Subcutaneous abdominal adipose tissue (tissue), 5 donors: ENCODE data around the gene CACNA1I.
"Not testable (repeated sequence)": the region's sequence is repeated elsewhere in the genome, so short reads cannot be mapped to it uniquely, and the experiment has no call there.

ENCODE experiments used
- H3K27ac ChIP-seq: one replicate; pipeline ENCODE4 v1.7.0; 2013; ENCODE audit warnings: low read depth, mild to moderate bottlenecking, inconsistent platforms, low read length, moderate library complexity
- H3K27me3 ChIP-seq, 5 donors: one replicate each; pipeline ENCODE4 v1.7.0; 2013; ENCODE audit warnings: low read length in 5 of 5, inconsistent platforms in 1 of 5; ENCODE audit not compliant: control insufficient read depth in 5 of 5, insufficient read depth in 4 of 5
- H3K36me3 ChIP-seq, 5 donors: one replicate each; pipeline ENCODE4 v1.7.0; 2013; ENCODE audit warnings: low read length in 5 of 5; ENCODE audit not compliant: control insufficient read depth in 5 of 5, insufficient read depth in 5 of 5
- H3K4me1 ChIP-seq, 5 donors: one replicate each; pipeline ENCODE4 v1.7.0; 2013; ENCODE audit warnings: low read length in 5 of 5, mild to moderate bottlenecking in 3 of 5, moderate library complexity in 1 of 5; ENCODE audit not compliant: control insufficient read depth in 5 of 5, insufficient read depth in 5 of 5
- H3K4me3 ChIP-seq, 5 donors: one replicate each; pipeline ENCODE4 v1.7.0; 2013; ENCODE audit warnings: low read length in 5 of 5, low read depth in 1 of 5
- H3K9ac ChIP-seq, 5 donors: one replicate each; pipeline ENCODE4 v1.7.0; 2013; ENCODE audit warnings: low read length in 5 of 5, mild to moderate bottlenecking in 4 of 5, moderate library complexity in 3 of 5
- H3K9me3 ChIP-seq, 5 donors: one replicate each; pipeline ENCODE4 v1.7.0; 2013; ENCODE audit warnings: low read length in 5 of 5; ENCODE audit not compliant: control insufficient read depth in 5 of 5
- donor health status: healthy.
- donor health status: healthy.
- donor health status: healthy.
- donor health status: healthy.
- donor health status: healthy.

CACNA1I gene

DNA sequence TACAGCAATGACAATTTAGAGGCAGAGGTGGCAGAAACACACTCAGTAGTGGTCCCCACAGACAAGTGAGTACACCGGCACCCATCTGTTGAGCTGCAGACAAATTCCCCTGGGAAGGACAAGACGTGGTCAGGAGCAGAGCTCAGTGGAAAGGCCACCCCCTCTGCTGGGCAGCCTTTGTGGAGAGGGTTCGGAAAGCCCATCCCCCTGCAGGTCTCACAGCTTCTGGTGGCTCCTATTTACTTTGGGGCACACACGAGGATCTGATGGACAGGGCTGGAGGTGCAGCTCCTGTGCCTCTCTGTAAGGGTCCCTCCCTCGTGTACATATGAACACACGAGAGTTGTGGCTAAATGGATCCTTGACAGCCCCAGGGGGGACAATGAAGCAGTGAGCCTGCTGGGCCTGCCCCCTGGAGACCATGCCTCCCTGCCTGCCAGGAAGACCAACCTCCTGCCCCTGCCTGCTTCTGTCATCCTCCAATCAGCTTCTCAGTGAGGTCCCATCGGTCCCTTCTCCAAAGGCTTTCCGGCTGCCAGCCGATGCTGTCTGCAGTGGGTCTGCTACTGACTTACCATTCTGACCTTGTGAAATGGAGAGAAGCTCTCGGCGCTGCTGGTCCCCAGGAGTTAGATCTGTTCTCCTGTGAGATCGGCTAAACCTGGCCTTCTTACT lies 161.5 kb downstream of the CACNA1I start:
- Histone ChIP-seq H3K27me3 (peaks cover 16 to 26% (median 22%) of the 10 kb centered on the region in 5 donors), H3K4me1 (no peaks in the 10 kb centered on the region), H3K9me3 (no peaks in the 10 kb centered on the region)

GRCh38 chr22:39732625-39733024 lies 162.1 kb downstream of the CACNA1I start:
- Histone ChIP-seq H3K27me3 (peaks cover 15 to 26% (median 20%) of the 10 kb centered on the region in 5 donors), H3K36me3 (no peaks in the 10 kb centered on the region), H3K27ac (no peak overlapping the region), H3K9me3 (no peaks in the 10 kb centered on the region), H3K4me3 (no peak overlapping the region), H3K4me1 (no peaks in the 10 kb centered on the region), H3K9ac (no peak overlapping the region)

More for the DNA sequence above, 161.5 kb downstream of the CACNA1I start:
- Histone ChIP-seq H3K27ac (no peak overlapping the region), H3K9ac (no peak overlapping the region), H3K4me3 (no peak overlapping the region), H3K36me3 (no peaks in the 10 kb centered on the region)

DNA sequence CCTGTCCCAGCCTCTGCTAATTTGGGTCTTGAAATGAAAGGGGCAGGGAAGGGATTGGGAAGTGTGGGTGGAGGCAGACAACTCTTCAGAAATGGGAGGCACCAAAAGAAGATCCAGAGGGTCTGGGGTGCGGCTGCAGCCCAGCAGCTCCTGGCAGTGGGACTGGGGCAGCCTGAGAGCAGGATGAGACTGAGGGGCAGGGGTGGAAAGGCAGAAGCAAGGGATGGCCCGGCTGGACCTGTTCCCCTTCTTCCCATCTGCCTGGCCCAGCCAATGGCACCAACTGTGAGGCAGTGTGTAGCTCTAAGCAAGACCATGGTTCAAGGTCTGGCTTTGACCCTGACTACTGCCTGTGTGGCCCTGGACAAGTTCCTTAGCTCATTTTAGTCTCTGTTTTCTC lies 162.6 kb downstream of the CACNA1I start:
- no peak overlapping the region for H3K27ac ChIP-seq
- H3K4me1 ChIP-seq: no peaks in the 10 kb centered on the region
- no peak overlapping the region for H3K9ac ChIP-seq
- H3K9me3 ChIP-seq: no peaks in the 10 kb centered on the region
- H3K4me3 ChIP-seq: no peak overlapping the region
- peaks cover 14 to 26% (median 20%) of the 10 kb centered on the region in 5 donors for H3K27me3 ChIP-seq
- no peaks in the 10 kb centered on the region for H3K36me3 ChIP-seq

GRCh38 chr22:39734046-39734445 lies 163.5 kb downstream of the CACNA1I start:
- H3K27me3 ChIP-seq: peaks cover 12 to 21% (median 20%) of the 10 kb centered on the region in 5 donors
- H3K4me3 ChIP-seq, H3K36me3 ChIP-seq, H3K9ac ChIP-seq, H3K4me1 ChIP-seq, H3K9me3 ChIP-seq, H3K27ac ChIP-seq: not testable (repeated sequence)

DNA sequence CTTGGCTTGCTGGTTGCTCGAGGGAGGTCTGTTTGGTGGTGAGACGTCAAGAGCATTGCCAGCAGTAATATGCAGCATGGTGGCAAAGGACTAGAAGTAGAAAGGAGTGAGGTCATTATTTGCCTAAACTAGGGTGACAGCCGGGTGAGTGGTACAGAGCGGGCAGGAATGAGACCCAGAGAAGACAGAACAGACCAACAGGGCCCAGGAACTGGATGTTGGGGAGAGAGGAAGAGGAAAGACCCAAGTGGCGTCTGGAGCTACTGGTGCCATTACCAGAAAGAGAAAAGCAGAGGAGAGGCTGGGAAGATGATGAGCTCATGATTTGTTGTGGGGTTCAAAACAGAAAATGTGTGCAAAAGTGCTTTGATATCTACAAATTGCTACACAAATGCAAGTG lies 164.3 kb downstream of the CACNA1I start:
- peaks cover 6 to 21% (median 20%) of the 10 kb centered on the region in 5 donors for H3K27me3 ChIP-seq
- H3K9ac ChIP-seq: no peak overlapping the region
- H3K4me3 ChIP-seq: no peak overlapping the region
- no peak overlapping the region for H3K27ac ChIP-seq
- no peaks in the 10 kb centered on the region for H3K36me3 ChIP-seq
- peaks cover 2 to 7% (median 4%) of the 10 kb centered on the region in 5 donors for H3K9me3 ChIP-seq
- H3K4me1 ChIP-seq: no peaks in the 10 kb centered on the region

DNA sequence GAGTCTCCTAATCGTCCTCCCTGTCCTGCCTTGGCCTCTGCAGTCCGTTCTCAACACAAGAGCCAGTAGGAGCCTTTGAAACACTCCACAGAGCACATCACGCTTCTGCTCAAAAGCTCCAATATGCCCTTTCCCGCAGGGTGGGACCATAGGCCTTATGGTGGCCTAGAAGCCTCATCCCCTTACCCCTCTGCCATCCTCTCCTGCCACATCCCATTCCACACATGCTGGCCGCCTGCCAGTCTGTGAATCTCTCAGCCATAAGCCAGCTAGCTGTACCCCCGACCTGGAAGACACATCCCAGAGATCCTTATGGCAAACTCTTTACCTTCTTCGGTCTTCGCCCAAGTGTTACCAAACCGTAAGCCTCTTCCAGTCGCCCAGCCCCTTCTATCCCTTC lies 165.2 kb downstream of the CACNA1I start:
- H3K9ac ChIP-seq: no peak overlapping the region
- H3K4me3 ChIP-seq: no peak overlapping the region
- H3K27me3 ChIP-seq: peaks cover 5 to 21% (median 20%) of the 10 kb centered on the region in 5 donors
- H3K27ac ChIP-seq: no peak overlapping the region
- no peaks in the 10 kb centered on the region for H3K36me3 ChIP-seq
- H3K4me1 ChIP-seq: no peaks in the 10 kb centered on the region
- H3K9me3 ChIP-seq: peaks cover 2 to 8% (median 4%) of the 10 kb centered on the region in 5 donors

DNA sequence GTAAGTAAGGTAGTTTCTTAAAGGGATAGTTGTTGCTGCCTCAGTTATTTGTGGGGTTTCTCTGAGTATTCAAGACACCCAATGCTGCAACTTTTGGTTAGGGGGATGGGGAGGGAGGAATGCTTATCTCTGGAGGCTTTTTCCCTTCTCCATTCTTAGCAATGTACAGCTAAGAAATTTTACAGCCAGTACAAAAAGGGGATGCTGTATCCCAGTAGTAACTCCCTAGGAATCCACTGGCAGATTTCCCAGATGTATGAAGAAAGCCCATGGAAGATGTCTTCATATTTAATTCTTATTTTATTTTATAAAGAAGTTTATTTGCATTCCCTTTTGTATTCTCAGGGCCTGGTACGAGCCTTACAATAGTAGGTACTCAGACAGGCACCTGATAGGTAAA lies 168.2 kb downstream of the CACNA1I start:
- H3K4me1 ChIP-seq: no peaks in the 10 kb centered on the region
- no peak overlapping the region for H3K27ac ChIP-seq
- peaks cover 0 to 6% (median 6%) of the 10 kb centered on the region in 5 donors for H3K27me3 ChIP-seq
- no peak overlapping the region for H3K9ac ChIP-seq
- no peaks in the 10 kb centered on the region for H3K36me3 ChIP-seq
- no peak overlapping the region for H3K4me3 ChIP-seq
- peaks cover 2 to 8% (median 4%) of the 10 kb centered on the region in 5 donors for H3K9me3 ChIP-seq
